GM12864 (cell line): ENCODE results near the gene KLF14.
"Not testable (repeated sequence)": the region's sequence is repeated elsewhere in the genome, so short reads cannot be mapped to it uniquely, and the experiment has no call there.

Source experiments
- DNase-seq: peaks from one replicate; pipeline ENCODE4 v3.0.0-alpha.2; 2011; ENCODE audit warnings: low read depth
- H3K4me3 ChIP-seq: 2 replicates; pipeline ENCODE4 v1.5.1; 2011; ENCODE audit warnings: mild to moderate bottlenecking, low read depth, low read length, control low read depth
- CTCF ChIP-seq: IDR thresholded peaks from 2 replicates; pipeline ENCODE4 v1.5.1; 2011; ENCODE audit warnings: low read depth, mild to moderate bottlenecking, moderate library complexity, low read length, control low read depth, inconsistent platforms; ENCODE audit errors: missing control alignments

Gene KLF14

GRCh38 chr7:130695840-130696239, 38.2 kb downstream of the KLF14 start:
- H3K4me3 ChIP-seq = no peak overlapping the region
- DNase-seq = no peak
- TF ChIP-seq CTCF = peak; percentile 55

- not testable (repeated sequence) for DNase-seq, H3K4me3 ChIP-seq
These were observed 41.6 kb downstream of the KLF14 start for GRCh38 chr7:130692396-130692795.

- DNase-seq = no peak
- no peak for TF ChIP-seq CTCF
- no peak overlapping the region for H3K4me3 ChIP-seq
These were observed 44.3 kb downstream of the KLF14 start for GRCh38 chr7:130689683-130690082.

- no peak for TF ChIP-seq CTCF
- H3K4me3 ChIP-seq = no peak overlapping the region
- DNase-seq = no peak
These were observed 51.0 kb downstream of the KLF14 start for GRCh38 chr7:130683026-130683425.
